Measurements from ENCODE around the gene KCNQ1OT1.

KCNQ1OT1 gene

DNA sequence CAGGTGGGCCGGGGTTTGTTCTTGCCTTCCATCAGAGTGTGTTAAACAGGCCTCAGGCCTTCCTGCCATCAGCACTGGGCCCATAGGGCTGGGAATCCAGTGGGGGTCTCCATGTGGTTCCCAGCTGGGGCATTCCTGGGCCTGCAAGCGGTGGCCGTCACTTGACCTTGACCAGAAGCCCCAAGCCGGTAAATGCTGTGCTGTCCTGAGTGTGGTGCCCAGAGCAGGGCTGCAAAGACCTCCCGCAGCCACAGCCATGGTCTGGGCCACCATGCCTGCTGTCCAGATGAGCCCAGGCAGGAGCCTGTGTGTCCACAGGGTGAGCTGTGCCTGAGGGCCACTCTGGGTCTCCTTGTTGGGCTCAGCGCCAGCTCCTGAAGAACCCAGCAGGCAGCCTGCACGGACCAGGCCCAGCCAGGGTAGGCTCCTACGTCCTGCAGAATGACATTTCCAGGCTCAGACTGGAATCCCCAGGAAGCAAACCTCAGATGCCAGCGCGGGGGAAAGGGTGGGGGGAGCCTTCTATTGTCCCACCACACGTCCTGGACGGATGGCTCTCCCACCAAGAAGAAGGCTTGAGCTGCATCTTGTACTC lies 117.3 kb downstream of the KCNQ1OT1 start:
- peak; percentile 12 for DNase-seq (ENCODE audit: low spot score)

DNA sequence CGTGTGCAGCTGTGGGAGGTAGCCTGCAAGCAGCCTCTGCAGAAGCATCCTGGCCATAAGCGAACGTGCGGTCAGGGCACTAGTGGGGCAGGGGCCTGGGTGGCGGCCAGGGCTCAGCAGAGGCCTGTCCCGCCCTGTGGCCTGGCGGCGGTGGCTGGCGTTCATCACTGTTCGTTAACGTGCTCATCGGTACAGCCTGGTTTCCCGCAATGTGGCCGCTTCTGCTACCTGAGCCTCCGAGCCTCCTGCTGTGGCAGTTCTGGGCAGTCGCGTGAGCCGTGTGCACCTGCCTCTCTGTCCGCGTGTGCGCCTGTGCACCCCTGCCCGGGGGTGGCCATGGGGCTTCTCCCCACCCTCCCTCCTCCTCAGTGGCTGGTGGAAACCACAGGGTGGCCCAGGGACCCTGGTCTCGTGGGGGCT lies 117.9 kb downstream of the KCNQ1OT1 start:
- no peak for DNase-seq (ENCODE audit: low spot score)

DNA sequence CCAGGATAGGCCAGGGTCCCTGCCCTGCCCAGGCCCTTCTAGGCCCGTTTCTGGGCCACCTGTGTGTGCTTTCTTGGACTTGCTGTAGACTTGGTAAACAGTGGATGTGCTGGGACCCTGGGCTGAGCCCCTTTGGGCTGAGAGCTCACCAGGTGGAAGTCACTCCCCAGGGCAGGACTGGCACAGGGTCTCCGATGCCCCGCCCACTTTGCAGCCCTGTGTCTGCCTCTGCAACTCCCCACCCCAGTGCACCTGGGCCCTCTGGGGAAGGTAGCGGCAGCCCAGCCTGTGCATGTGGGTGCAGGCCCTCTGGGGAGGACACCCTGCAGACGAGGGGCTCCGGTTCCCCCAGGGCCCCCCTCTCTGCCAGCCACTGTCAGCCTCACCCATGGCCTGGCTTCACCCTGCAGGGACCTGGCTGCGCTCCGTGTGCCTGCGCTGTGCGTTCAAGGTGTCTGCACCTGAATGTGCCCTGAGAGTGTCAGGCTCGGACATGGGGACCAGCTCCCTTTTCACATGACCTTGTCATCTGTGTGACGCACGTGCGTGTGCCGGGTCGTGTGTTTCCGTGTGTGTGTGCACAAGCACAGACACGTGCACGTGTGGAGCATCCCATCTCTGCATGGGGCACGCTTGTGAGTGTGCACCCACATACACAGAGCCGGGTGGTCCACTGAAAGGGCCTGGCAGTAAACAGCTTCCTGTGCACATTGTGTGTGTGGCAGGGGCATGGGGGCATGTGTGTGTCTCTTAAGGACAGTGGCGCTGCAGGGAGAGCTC lies 118.5 kb downstream of the KCNQ1OT1 start:
- no peak for DNase-seq (ENCODE audit: low spot score)

DNA sequence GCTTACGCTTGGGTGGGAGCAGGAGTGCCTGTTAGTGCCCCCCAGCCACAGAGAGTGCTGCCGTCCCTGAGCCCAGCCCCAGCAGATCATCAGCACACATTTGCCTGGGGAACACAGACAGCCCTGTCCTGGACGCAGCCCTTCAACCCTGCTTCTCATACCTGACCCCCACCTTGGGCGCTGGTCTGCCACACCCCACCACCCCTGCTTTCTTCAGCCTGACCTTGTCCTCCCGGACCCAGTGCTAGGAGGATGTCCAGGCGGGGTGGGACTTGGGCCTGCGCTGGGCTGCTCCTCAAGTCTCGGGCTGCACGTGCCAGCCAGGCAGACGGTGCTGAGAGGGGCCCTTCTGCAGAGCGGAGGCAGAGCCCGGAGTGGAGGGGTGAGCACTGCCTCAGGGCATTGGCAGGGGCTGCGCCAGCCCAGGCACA lies 119.2 kb downstream of the KCNQ1OT1 start:
- no peak for DNase-seq (ENCODE audit: low spot score)

DNA sequence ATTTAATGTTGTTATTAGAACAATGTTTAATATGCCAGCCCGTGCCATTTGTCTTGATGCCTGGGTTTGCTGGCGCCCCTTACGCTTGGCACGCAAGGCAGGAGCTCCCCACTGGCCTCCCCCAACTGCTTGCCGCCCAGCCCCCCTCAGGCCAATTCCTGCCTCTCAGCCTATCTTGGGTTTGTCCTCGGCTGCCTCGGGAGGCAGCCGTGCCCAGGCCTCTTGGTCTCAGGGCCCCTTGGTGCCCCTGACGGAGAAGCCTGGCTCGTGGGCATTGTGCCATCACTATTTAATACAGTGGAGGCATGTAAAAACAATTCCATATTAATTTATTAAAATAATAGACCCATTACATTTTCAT lies 119.8 kb downstream of the KCNQ1OT1 start:
- DNase-seq (ENCODE audit: low spot score) = no peak

DNA sequence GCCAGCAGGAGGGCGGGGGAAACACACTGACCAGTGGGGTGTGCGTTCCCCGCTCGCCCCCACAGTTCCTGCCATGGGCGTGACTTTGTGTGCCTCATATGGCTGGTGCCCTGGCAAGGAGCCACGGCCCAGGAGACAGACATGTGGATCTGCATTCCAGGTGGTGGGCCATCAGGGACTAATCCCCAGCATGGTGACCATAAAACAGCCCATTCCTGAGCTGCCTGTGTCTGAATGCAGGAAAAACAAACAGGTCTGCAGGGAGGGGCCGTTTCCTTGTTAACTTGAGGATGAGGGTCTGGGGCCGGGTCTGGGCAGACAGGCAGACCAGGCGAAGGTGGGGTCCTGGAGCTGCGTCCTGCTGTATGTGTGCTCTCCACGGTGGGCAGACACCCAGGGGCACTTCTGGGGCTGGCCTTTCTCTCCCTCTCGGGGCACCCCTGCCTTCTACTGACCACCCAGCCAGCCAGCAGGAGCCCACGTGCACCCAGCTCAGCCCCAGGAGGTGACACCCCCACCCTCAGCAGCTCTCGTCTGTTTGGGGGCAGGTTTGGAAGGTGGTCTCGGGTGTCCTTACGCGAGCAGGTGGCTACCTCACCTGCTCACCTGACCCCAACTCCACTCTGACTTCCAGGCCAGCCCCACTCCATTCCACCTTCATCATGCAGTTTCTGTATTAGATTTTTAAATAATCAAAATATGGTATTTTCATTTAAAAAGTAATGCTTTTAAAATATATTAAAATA lies 120.3 kb downstream of the KCNQ1OT1 start:
- DNase-seq (ENCODE audit: low spot score) = no peak

DNA sequence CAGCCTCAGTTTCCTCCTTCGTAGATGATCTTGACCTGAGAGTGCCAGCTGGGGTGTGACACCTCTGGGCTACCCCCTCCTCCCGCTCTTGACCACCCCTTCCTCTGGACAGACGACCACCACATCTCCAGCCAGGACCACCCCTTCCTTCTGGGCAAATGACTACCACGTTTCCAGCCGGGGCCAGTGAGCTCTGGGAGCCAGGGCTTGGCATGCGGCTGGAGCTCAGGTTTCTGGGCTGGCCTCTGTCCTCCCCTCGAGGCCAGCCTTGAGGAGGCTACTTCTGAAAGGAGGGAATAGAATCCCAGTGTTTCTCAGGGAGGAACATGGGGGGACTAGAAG lies 120.9 kb downstream of the KCNQ1OT1 start:
- no peak for DNase-seq (ENCODE audit: low spot score)

DNA sequence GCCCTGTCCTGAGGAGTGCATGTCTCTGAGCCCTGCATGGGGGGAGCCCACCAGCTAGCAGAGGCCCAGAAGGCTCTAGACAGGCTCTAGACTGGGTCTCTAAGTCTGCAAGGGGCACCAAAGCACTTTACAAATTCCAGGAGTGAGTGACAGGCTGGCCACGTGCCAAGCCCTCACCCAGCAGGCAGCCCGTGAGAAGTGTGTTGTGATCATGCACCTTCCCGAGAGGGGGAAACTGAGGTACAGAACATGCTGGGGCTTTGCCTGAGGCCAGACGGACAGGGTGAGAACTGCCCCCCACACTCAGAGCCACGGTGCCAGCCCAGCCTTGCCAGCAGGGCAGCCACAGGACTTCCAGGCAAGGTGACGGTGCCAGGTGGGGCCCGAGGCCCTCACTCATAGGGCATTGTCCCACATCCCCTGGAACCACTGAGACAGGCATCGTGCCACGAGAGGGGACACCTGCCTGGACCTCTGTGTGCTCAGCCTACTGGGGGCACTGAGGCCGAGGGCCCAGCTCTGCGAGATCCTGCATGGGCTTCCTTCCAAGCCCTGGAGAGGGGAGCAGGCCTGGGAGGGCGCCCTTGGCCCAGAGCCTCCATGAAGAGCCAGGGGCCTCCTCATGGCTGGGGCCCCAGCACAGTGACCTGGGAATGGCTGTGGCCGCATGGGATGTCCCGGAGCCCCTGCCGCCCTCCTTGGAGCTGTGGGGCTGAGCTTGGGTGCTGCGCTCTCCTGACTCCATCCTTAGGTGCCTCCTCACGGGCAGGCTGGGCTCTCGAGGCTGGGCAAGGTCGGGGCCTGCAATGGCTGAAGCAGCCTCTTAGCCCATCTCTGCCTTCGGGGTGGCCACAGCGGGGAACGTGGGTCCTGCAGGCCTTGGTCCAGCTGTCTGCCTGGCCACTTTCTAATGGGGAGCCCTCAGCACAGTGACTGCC lies 121.5 kb downstream of the KCNQ1OT1 start:
- no peak for DNase-seq (ENCODE audit: low spot score)

DNA sequence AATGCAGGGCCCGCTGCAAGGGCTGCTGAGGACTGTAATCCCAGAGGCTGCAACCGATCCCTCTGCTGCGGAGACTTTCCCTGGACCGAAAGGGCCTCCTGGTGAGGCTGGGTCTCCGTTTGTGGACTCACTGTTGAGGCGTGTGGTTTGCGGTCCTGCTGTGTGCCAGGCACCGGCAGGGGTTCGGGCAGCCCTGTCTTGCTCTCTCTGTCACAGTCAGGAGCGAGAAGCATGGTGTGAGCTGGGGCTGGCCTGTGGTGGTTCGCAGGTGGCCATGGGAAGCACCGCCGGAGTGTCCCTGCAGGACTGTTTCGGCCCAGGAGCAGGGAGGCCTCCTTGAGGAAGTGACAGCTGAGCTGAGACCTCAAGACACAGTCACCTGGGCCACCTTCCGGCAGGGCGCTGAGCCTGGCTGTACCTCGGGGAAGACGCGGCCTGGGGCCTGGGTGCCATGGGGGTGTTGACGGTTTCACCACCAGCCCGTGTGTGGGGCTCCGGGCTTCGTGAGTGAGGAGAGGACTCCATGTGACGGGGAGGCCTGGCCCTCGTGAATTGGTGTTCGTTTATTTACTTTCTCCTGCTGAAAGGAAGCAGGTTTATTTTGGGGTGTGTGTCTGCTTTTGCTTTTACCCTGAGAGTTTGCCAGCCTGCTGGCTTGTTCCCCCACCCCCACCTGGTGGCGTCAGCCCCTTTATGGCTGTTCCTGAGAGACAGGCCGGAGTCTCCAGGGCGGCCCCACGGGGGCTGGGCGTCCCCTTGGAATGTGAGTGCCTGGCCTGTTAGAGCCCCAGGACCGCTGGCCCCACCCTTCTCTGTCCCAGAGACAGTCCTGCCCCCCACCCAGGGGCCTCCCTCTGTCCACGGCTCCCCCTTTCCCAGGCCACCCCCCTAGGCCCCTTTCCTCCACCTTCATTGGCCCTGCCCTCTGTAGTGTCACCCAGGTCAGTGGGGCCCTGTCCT lies 122.5 kb downstream of the KCNQ1OT1 start:
- DNase-seq (ENCODE audit: low spot score) = no peak

DNA sequence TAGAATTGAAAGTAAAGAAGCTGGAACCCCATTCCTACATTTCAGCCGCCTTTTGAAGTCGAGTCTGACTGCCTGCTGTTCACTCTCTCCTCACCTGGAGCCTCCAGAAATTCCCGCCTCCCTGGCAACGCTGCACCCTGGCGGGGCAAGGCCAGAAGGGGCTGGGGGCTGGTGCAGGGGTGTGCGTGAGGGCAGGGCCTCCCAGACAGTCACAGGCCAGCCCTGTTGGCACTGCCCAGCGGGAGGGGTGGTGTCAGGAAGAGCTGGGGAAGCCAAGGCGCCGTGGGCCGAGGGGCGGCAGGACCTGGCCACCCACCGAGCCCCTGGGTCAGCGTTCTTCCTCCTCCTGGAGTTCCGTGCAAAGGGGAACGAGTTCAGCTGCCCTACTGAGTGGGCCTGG lies 123.2 kb downstream of the KCNQ1OT1 start:
- no peak for DNase-seq (ENCODE audit: low spot score)

DNA sequence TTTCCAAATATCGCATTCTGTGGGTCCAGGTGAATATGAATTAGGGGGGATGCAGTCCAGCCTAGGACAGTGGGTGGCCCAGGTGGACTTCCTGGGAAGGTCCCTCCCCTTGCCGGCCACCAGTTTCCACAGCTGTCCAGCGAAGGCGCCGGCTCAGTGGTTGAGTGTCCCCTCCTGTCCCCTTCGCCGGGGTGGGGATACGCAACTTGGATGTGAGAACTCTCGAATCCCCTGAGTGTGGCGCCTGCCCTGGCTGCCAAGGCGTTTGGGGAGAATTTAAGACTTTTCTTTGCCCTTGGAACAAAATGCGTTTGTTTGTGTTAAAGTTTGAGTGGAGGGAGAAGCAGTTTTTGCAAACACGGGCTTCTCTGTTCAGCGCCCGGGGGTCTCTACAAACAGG lies 123.7 kb downstream of the KCNQ1OT1 start:
- DNase-seq (ENCODE audit: low spot score) = no peak

DNA sequence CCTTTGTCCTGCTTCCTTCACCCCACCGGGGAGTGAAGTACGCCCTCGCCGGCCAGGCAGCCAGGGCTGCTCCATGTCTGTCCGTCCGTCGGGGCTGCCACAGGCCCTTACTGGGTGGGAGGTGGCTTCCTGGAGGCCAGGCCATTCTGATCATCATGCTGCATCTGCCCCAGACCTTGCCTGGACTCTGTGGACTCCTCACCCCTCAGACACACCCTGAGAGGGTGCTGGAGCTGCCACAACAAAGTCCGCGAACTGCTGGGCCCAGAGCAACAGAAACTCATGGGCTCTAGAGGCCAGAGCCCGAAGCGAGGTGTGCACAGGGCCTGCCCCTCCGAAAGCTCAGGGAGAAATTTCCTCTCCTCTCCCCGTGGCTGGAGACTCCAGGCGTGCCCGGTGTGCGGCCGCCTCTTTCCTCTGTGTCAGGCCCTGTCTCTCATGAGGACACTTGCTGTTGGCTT lies 124.2 kb downstream of the KCNQ1OT1 start:
- no peak for DNase-seq (ENCODE audit: low spot score)

DNA sequence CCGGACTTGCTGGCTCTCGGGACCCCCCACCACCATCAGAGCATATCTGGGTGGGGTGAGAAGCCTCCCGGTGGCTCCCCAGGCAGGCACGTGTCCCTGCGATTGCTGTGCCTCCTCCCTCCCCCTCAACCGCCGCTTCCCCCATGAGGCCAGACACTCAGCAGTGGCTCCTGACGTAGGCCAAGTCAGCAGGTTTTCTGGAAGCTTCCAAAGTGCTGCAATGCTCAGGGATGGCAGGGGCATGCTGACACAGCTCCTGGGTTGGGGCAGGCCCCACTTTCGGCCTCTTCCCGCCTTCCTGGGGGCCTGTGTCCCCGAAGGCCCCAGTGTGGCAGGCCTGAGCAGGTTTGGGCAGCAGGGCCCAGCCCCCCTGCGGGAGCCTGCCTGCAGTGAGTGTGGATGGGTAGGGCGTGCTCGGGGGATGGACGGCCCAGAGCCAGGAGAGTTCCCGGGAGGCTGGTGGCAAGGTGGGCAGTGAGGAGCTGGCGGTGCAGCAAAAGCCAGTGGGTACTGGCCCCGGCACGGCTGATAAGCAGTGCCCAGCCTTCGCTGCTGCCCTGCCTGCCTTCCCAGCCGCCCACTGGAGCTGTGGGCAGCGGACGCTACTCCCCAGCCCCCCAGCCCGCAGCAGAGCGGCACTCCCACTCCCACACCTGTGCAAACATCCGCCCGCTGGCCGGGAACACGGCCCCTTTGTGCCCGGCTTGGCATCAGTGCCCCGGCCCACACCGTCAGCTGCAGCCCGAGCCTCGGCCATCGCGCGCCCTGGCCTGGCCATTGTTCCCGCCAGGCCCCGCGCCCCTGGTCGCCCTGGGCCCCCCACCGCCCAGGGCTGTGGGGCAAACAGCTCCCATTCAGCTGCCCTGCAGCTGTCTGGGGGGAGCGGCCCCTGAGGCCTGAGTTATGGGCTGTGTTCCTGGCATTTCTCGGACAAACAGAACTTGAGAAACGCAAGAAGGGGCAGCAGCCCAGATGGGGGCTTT lies 125.0 kb downstream of the KCNQ1OT1 start:
- DNase-seq (ENCODE audit: low spot score) = no peak

DNA sequence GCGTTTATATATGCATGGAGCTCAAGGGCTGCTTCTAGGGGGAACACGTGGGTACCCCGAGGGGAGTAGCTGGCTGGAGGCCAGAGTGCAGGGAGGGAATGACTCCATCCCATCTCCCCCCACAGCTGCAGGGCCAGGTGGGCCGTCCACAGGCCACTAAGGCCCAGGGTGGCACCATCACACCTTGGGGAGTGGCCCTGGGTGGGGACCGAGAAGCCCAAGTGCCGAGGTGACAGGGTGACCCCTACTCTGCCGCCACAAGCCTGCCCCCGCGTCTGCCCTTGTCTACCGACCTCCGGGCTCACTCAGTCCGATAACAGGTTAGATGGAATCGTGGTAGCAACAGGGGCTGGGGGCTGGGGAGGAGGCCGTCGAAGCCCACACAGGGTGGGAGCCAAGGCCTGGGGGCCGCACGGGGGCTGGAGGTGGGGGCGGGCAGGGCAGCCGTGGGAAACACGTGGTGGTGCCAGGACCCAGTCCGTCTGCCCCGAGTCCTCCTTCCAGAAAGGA lies 125.7 kb downstream of the KCNQ1OT1 start:
- DNase-seq (ENCODE audit: low spot score) = no peak

DNA sequence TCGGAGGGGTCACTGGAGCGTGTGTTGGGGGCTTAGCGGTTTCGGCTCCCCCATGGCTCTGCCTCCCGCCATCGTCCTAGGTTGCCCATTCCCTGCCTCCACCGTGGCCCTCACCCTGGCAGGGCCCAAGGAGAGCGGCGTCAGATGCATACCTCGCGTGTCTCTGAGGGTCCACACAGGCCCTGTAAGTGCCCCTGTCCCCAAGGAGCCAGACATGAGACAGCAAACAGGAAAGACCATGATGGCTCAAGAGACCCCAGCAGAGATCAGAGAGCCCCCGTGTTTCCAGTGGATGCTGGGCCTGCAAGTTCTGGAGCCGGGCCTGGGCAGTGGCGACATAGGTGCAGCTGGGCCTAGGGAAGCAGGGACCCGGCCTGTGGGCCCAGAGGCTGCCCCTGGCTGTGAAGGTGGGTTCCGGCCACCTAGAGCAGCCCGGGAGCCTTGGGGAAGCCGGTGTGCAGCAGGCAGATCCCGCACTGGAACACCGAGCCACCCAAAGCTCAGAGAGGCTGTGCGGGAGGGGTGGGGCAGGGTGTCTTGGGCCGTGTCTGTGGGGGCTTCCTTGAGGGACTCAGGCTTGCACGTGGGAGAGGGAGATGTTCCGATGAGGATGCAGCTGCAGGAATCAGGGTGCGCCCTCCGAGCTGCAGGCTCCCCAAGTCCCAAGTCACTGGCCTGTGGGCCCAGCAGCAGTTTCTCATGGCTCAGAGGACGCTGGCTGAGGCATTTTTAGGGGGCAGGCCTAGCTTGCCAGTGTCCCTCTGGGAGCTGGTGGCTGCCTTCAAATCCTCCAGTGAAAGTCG lies 126.4 kb downstream of the KCNQ1OT1 start:
- no peak for DNase-seq (ENCODE audit: low spot score)

DNA sequence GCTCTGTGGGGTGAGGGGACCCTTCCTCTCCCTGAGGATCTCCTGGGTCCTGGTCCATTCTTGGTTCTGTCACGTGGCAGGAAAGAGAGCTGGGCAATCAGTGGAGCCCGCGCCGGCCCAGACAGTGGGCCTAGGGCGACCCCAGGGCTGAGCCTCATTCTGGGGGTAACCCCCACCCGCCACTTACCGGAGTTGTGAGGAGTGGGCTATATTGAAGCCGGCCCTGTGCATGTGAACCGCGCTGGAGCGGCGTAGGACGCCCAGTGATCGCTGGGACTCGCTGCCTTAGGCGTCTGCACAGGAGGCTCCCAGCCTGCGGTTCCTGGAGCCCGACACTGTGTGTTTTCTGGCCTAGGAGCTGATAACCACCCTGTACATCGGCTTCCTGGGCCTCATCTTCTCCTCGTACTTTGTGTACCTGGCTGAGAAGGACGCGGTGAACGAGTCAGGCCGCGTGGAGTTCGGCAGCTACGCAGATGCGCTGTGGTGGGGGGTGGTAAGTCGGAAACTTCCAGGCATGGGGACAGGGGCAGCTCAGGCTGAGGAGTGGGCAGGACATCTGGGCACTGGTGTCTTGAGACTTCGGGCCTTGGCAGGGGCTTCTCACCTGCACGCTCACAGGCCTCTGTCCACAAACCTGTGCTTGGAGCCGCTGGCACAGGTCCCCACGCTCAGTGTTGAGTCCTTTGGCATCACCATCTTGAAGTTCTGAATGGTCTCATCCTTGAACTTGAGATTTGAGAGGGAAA lies 127.1 kb downstream of the KCNQ1OT1 start:
- DNase-seq (ENCODE audit: low spot score) = no peak

DNA sequence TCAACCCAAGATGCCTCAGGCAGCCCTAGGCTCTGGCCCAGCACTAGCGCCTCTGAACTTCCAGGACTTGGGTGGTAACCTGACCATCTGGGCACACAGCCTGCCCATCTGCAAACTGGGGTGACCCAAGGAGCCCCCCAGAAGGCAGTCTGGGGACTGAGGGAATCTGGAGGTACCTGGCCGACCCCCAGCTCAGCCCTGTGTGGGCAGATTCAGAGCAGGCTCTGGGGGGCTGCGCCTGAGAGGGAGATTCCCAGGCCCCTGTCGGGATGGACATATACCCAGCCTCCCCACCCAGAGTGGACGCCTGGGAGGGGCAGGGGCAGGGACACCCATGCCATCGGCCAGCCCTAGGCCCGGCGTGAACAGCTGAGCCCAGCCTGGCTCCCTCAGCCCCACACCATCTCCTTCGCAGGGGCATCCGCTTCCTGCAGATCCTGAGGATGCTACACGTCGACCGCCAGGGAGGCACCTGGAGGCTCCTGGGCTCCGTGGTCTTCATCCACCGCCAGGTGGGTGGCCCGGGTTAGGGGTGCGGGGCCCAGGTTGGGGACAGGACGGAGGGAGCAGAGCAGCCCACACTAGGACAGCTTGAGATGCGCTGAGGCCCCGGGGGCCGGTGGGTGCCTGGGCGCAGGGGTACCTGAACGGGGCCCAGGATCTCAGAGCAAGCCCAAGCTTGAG lies 128.1 kb downstream of the KCNQ1OT1 start:
- DNase-seq (ENCODE audit: low spot score) = no peak
